Neural progenitor cell (in vitro differentiated cells): Measurements from ENCODE around the gene STAG1.

Experiments
- EZH2 ChIP-seq: fragments of 200-600 bp; sonication (generic); IDR thresholded peaks from 2 replicates; pipeline ENCODE4 v1.6.1; 2017; ENCODE audit warnings: antibody characterized with exemption, mild to moderate bottlenecking, moderate library complexity
- EZH2phosphoT487 ChIP-seq: fragments of 200-600 bp; sonication (generic); IDR thresholded peaks from 2 replicates; pipeline ENCODE4 v1.6.1; 2017; ENCODE audit warnings: antibody characterized with exemption
- TF ChIP-seq, protein P1 (sequence below): fragments of 200-600 bp; sonication (generic); IDR thresholded peaks from 2 replicates; pipeline ENCODE4 v1.5.1; 2017; ENCODE audit warnings: antibody characterized with exemption, mild to moderate bottlenecking

GRCh38 chr3:136437043-136437442, 315.1 kb downstream of the STAG1 start:
- TF ChIP-seq, protein P1, sequence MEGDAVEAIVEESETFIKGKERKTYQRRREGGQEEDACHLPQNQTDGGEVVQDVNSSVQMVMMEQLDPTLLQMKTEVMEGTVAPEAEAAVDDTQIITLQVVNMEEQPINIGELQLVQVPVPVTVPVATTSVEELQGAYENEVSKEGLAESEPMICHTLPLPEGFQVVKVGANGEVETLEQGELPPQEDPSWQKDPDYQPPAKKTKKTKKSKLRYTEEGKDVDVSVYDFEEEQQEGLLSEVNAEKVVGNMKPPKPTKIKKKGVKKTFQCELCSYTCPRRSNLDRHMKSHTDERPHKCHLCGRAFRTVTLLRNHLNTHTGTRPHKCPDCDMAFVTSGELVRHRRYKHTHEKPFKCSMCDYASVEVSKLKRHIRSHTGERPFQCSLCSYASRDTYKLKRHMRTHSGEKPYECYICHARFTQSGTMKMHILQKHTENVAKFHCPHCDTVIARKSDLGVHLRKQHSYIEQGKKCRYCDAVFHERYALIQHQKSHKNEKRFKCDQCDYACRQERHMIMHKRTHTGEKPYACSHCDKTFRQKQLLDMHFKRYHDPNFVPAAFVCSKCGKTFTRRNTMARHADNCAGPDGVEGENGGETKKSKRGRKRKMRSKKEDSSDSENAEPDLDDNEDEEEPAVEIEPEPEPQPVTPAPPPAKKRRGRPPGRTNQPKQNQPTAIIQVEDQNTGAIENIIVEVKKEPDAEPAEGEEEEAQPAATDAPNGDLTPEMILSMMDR: no peak
- TF ChIP-seq EZH2 (no peak), EZH2phosphoT487 (no peak)
